ENCODE data around the gene DKKL1.

DKKL1 gene

GRCh38 chr19:49347835-49348234 is 15.8 kb upstream of the DKKL1 start:
- peak; percentile 24 for TF ChIP-seq CTCF (IDR thresholded peaks at IDR 0.05; ENCODE audit: low read depth, low read length)
- DNase-seq (ENCODE audit: extremely low read depth, low read depth): peak; percentile 32

- no peak for DNase-seq (ENCODE audit: extremely low read depth, low read depth)
These were observed 15.1 kb upstream of the DKKL1 start for GRCh38 chr19:49348305-49349189.

GRCh38 chr19:49349567-49349966 is 14.1 kb upstream of the DKKL1 start:
- no peak for TF ChIP-seq CTCF (IDR thresholded peaks at IDR 0.05; ENCODE audit: low read depth, low read length)

More at GRCh38 chr19:49348305-49349189, 15.1 kb upstream of the DKKL1 start:
- no peak for TF ChIP-seq CTCF (IDR thresholded peaks at IDR 0.05; ENCODE audit: low read depth, low read length)

GRCh38 chr19:49355909-49356353 is 7.7 kb upstream of the DKKL1 start:
- no peak for TF ChIP-seq CTCF (IDR thresholded peaks at IDR 0.05; ENCODE audit: low read depth, low read length)

More at GRCh38 chr19:49349567-49349966, 14.1 kb upstream of the DKKL1 start:
- DNase-seq (ENCODE audit: extremely low read depth, low read depth): no peak

GRCh38 chr19:49356382-49356781 is 7.3 kb upstream of the DKKL1 start:
- no peak for DNase-seq (ENCODE audit: extremely low read depth, low read depth)
- TF ChIP-seq CTCF (IDR thresholded peaks at IDR 0.05; ENCODE audit: low read depth, low read length): no peak

More at GRCh38 chr19:49355909-49356353, 7.7 kb upstream of the DKKL1 start:
- no peak for DNase-seq (ENCODE audit: extremely low read depth, low read depth)

GRCh38 chr19:49357186-49357585 is 6.5 kb upstream of the DKKL1 start:
- no peak for TF ChIP-seq CTCF (IDR thresholded peaks at IDR 0.05; ENCODE audit: low read depth, low read length)

More at GRCh38 chr19:49357186-49357585, 6.5 kb upstream of the DKKL1 start:
- no peak for DNase-seq (ENCODE audit: extremely low read depth, low read depth)

Measured in AG09319 (cell line).